Activated CD8-positive, alpha-beta memory T cell treated with anti-CD3 and anti-CD28 coated beads, Interleukin-2, amount 50 U/mL, for 4 hours (primary cell): ENCODE data around the gene STRA8.

Experiments
- DNase-seq: peaks from one replicate; pipeline ENCODE4 v3.0.0-alpha.2; 2020

STRA8 gene

GRCh38 chr7:135233570-135233969, at the start of gene STRA8:
TSS of gene STRA8 (plus strand) at chr7:135233838. CDS start at chr7:135240525, 6,687 bp downstream.
- no peak for DNase-seq

- DNase-seq: no peak
Observed at GRCh38 chr7:135184254-135184841, 49.3 kb upstream of the STRA8 start.

GRCh38 chr7:135185471-135186260, 48.0 kb upstream of the STRA8 start:
- no peak for DNase-seq

GRCh38 chr7:135186261-135186540, 47.4 kb upstream of the STRA8 start:
- no peak for DNase-seq

- no peak for DNase-seq
Observed at GRCh38 chr7:135186841-135187253, 46.8 kb upstream of the STRA8 start.

- no peak for DNase-seq
Observed at GRCh38 chr7:135188298-135188984, 45.2 kb upstream of the STRA8 start.

- DNase-seq: no peak
Observed at GRCh38 chr7:135189221-135189662, 44.4 kb upstream of the STRA8 start.

- no peak for DNase-seq
Observed at GRCh38 chr7:135189961-135190360, 43.7 kb upstream of the STRA8 start.

GRCh38 chr7:135190703-135191102, 42.9 kb upstream of the STRA8 start:
- DNase-seq: no peak

GRCh38 chr7:135192914-135193536, 40.6 kb upstream of the STRA8 start:
- no peak for DNase-seq

GRCh38 chr7:135193615-135194081, 40.0 kb upstream of the STRA8 start:
- no peak for DNase-seq

GRCh38 chr7:135194494-135195095, 39.0 kb upstream of the STRA8 start:
- no peak for DNase-seq

- DNase-seq: no peak
Observed at GRCh38 chr7:135195156-135195555, 38.5 kb upstream of the STRA8 start.

- DNase-seq: no peak
Observed at GRCh38 chr7:135195968-135196629, 37.5 kb upstream of the STRA8 start.

- DNase-seq: no peak
Observed at GRCh38 chr7:135197343-135197742, 36.3 kb upstream of the STRA8 start.

GRCh38 chr7:135197906-135198655, 35.6 kb upstream of the STRA8 start:
- no peak for DNase-seq

GRCh38 chr7:135199439-135199838, 34.2 kb upstream of the STRA8 start:
- no peak for DNase-seq

- no peak for DNase-seq
Observed at GRCh38 chr7:135200821-135201331, 32.8 kb upstream of the STRA8 start.

- DNase-seq: no peak
Observed at GRCh38 chr7:135201350-135201749, 32.3 kb upstream of the STRA8 start.

GRCh38 chr7:135204341-135204749, 29.3 kb upstream of the STRA8 start:
- DNase-seq: no peak

GRCh38 chr7:135204876-135205275, 28.8 kb upstream of the STRA8 start:
- no peak for DNase-seq

- DNase-seq: no peak
Observed at GRCh38 chr7:135205850-135206249, 27.8 kb upstream of the STRA8 start.
